Hindlimb muscle (tissue), 1 donor: ENCODE results near the gene HMOX2. TPM values are rescaled to one million over a fixed set of nuclear protein-coding genes. Genes with fewer than 3 reads are reported as not detected.

Source experiments
- polyA plus RNA-seq: library from polyadenylated mRNA; unstranded; fragments of 120-200 nt; gene quantifications from one replicate; pipeline ENCODE4 v1.2.1, GENCODE V29; 2013; ENCODE audit not compliant: insufficient read length

HMOX2 gene
- polyA plus RNA-seq, 1 donor = 37.9 TPM

Other genes starting within 250 kb of the HMOX2 start
- 671 TPM for gene SRL, start 234.3 kb upstream of the HMOX2 start, polyA plus RNA-seq
- 14.8 TPM for gene TFAP4, start 203.4 kb upstream of the HMOX2 start, polyA plus RNA-seq
- 25.8 TPM for gene GLIS2, start 160.3 kb upstream of the HMOX2 start, polyA plus RNA-seq
- 28.9 TPM for gene PAM16, start 125.1 kb upstream of the HMOX2 start, polyA plus RNA-seq
- 12.6 TPM for gene VASN, start 104.5 kb upstream of the HMOX2 start, polyA plus RNA-seq
- gene CORO7, start 59.8 kb upstream of the HMOX2 start, polyA plus RNA-seq = 26.1 TPM
- gene DNAJA3, start 50.5 kb upstream of the HMOX2 start, polyA plus RNA-seq = 34.9 TPM
- 16.0 TPM for gene NMRAL1, start 1.8 kb upstream of the HMOX2 start, polyA plus RNA-seq
- gene CDIP1, start 62.4 kb downstream of the HMOX2 start, polyA plus RNA-seq = 42.8 TPM
- 1.1 TPM for gene C16orf96, start 79.9 kb downstream of the HMOX2 start, polyA plus RNA-seq
- gene UBALD1, start 138.5 kb downstream of the HMOX2 start, polyA plus RNA-seq = 25.1 TPM
- 46.0 TPM for gene MGRN1, start 148.4 kb downstream of the HMOX2 start, polyA plus RNA-seq
- gene NUDT16L1, start 217.2 kb downstream of the HMOX2 start, polyA plus RNA-seq = 29.2 TPM